Mesenchymal stem cell (in vitro differentiated cells and primary cell): ENCODE data around the gene BSND.

Source experiments
- DNase-seq: peaks from one replicate; pipeline ENCODE4 v3.0.0-alpha.2; 2013
- H2AFZ ChIP-seq: one replicate; pipeline ENCODE4 v1.6.1; 2013; ENCODE audit warnings: low read depth, mild to moderate bottlenecking, control low read depth, inconsistent platforms, low read length, moderate library complexity
- H2AK5ac ChIP-seq: 2 replicates; pipeline ENCODE4 v1.6.1; 2013; ENCODE audit warnings: low read length, moderate library complexity, mild to moderate bottlenecking, inconsistent platforms; ENCODE audit not compliant: severe bottlenecking
- H2BK120ac ChIP-seq: one replicate; pipeline ENCODE4 v1.6.1; 2013; ENCODE audit warnings: low read depth, mild to moderate bottlenecking, inconsistent platforms, low read length, moderate library complexity
- H2BK12ac ChIP-seq, 2 experiments: one replicate each; pipeline ENCODE4 v1.6.1; 2013; ENCODE audit warnings: inconsistent platforms in 2 of 2, low read length in 2 of 2, mild to moderate bottlenecking in 2 of 2, moderate library complexity in 2 of 2, control low read depth in 1 of 2
- H2BK15ac ChIP-seq: one replicate; pipeline ENCODE4 v1.6.1; 2013; ENCODE audit warnings: mild to moderate bottlenecking, low read depth, inconsistent platforms; ENCODE audit not compliant: poor library complexity, severe bottlenecking
- H2BK5ac ChIP-seq: 2 replicates; pipeline ENCODE4 v1.6.1; 2013; ENCODE audit warnings: low read depth, mild to moderate bottlenecking, low read length, control low read depth, inconsistent platforms; ENCODE audit not compliant: poor library complexity, severe bottlenecking
- H3K14ac ChIP-seq, 2 experiments: one replicate each; pipeline ENCODE4 v1.6.1; 2013; ENCODE audit warnings: inconsistent platforms in 2 of 2, low read length in 2 of 2, control low read depth in 1 of 2, mild to moderate bottlenecking in 1 of 2, moderate library complexity in 1 of 2
- H3K18ac ChIP-seq, 2 experiments: one replicate each; pipeline ENCODE4 v1.6.1; 2013; ENCODE audit warnings: inconsistent platforms in 2 of 2, low read length in 2 of 2, control low read depth in 1 of 2, low read depth in 1 of 2, mild to moderate bottlenecking in 1 of 2
- H3K23ac ChIP-seq, 2 experiments: one replicate each; pipeline ENCODE4 v1.6.1; 2013; ENCODE audit warnings: inconsistent platforms in 2 of 2, low read length in 2 of 2, mild to moderate bottlenecking in 2 of 2, moderate library complexity in 2 of 2, control low read depth in 1 of 2
- H3K27ac ChIP-seq: 2 replicates; pipeline ENCODE4 v1.5.1; 2013; ENCODE audit warnings: mild to moderate bottlenecking, moderate library complexity, low read length, control low read depth, inconsistent platforms; ENCODE audit not compliant: poor library complexity, severe bottlenecking
- H3K27me3 ChIP-seq, 2 experiments: 2 replicates each; pipeline versions ENCODE4 v1.6.1 to v1.7.0; 2013; ENCODE audit warnings: low read length in 2 of 2, mild to moderate bottlenecking in 2 of 2, moderate library complexity in 2 of 2, control low read depth in 1 of 2, inconsistent platforms in 1 of 2; ENCODE audit not compliant: control insufficient read depth in 1 of 2, insufficient read depth in 1 of 2
- H3K36me3 ChIP-seq, 2 experiments: 2 replicates each; pipeline versions ENCODE4 v1.6.1 to v1.7.0; 2013; ENCODE audit warnings: low read length in 2 of 2, control low read depth in 1 of 2, inconsistent platforms in 1 of 2, low read depth in 1 of 2, mild to moderate bottlenecking in 1 of 2; ENCODE audit not compliant: insufficient read depth in 2 of 2, control insufficient read depth in 1 of 2
- H3K4ac ChIP-seq, 2 experiments: one replicate each; pipeline ENCODE4 v1.6.1; 2013; ENCODE audit warnings: inconsistent platforms in 2 of 2, low read length in 2 of 2, mild to moderate bottlenecking in 2 of 2, moderate library complexity in 2 of 2, control low read depth in 1 of 2, low read depth in 1 of 2
- H3K4me1 ChIP-seq: 2 replicates; pipeline ENCODE4 v1.6.1; 2013; ENCODE audit warnings: low read depth, low read length, control low read depth; ENCODE audit not compliant: control insufficient read depth, insufficient read depth
- H3K4me2 ChIP-seq: 2 replicates; pipeline ENCODE4 v1.6.1; 2013; ENCODE audit warnings: low read length, mild to moderate bottlenecking, inconsistent platforms; ENCODE audit not compliant: poor library complexity, severe bottlenecking
- H3K4me3 ChIP-seq, 2 experiments: 2 replicates each; pipeline versions ENCODE4 v1.5.1 to v1.7.0; 2013; ENCODE audit warnings: low read length in 2 of 2, mild to moderate bottlenecking in 2 of 2, control low read depth in 1 of 2, low read depth in 1 of 2; ENCODE audit not compliant: insufficient read depth in 1 of 2
- H3K79me1 ChIP-seq: replicated peaks from 2 replicates; pipeline ENCODE4 v1.6.1; 2013; ENCODE audit warnings: mild to moderate bottlenecking, control low read depth, low read length, inconsistent platforms; ENCODE audit not compliant: poor library complexity, severe bottlenecking
- H3K9ac ChIP-seq: 2 replicates; pipeline ENCODE4 v1.7.0; 2013; ENCODE audit warnings: mild to moderate bottlenecking, low read length, moderate library complexity
- H3K9me3 ChIP-seq: 2 replicates; pipeline ENCODE4 v1.7.0; 2013; ENCODE audit warnings: mild to moderate bottlenecking, low read length; ENCODE audit not compliant: control insufficient read depth
- H4K8ac ChIP-seq: one replicate; pipeline ENCODE4 v1.6.1; 2013; ENCODE audit warnings: inconsistent platforms, mild to moderate bottlenecking, low read length, moderate library complexity
- H4K91ac ChIP-seq: one replicate; pipeline ENCODE4 v1.6.1; 2013; ENCODE audit warnings: mild to moderate bottlenecking, low read length, inconsistent platforms
- WGBS: methylation state at CpG from one replicate; pipeline ENCODE4 v1.1.7; 2013; ENCODE audit warnings: mixed read lengths; 5-methylcytosine and 5-hydroxymethylcytosine counted together

Gene BSND

DNA sequence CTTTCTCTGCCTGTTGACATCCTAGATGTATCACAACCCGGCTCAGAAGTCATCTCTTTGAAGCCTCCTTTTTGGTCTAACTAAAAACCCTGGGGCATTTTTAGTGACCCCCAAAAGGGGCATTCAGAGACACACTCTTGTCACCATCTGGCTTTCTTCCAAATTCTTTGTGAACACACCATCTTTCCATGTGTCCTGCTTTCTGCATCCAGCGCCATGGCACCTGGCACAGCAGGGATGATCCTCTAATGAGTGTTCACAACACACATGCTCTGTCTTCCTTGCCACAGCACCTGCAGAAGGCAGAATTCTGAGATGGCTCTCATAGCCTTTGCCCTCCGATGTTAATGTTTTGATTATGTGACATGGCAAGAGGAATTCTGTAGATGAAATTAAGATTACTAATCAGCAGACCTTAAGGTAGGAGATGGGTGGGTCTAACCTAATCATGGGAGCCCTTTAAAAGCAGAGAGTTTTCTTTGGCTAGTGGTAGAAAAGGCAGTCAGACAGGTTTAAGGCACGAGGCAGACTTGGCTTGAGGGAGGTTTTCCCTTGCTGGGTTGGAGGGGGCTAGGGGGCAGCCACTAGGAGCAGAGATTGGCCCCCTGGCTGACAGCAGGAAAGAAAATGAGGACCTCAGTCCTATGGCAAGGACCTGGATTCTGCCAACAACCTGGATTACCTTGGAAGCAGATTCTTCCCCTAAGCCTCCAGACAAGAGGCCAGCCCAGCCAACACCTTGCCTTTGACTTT lies 23.2 kb upstream of the BSND start:
- H3K27me3 ChIP-seq, result peaks cover 20 to 21% of the 10 kb centered on the region in 2 experiments
- H3K9ac ChIP-seq, result no peak overlapping the region
- no peak overlapping the region for H3K4me2 ChIP-seq
- no peak overlapping the region for H2AK5ac ChIP-seq
- DNase-seq, result no peak
- 87% methylated on average over 4 of the region's 4 CpGs for WGBS
- H2BK12ac ChIP-seq, result no peak overlapping the region
- H2AFZ ChIP-seq, result no peak overlapping the region
- H3K4ac ChIP-seq, result no peak overlapping the region
- H3K9me3 ChIP-seq, result no peaks in the 10 kb centered on the region
- no peak overlapping the region for H3K27ac ChIP-seq
- no peaks in the 10 kb centered on the region for H3K79me1 ChIP-seq
- H4K8ac ChIP-seq, result no peak overlapping the region
- no peak overlapping the region for H3K23ac ChIP-seq
- no peak overlapping the region for H3K14ac ChIP-seq
- no peak overlapping the region for H2BK120ac ChIP-seq
- H4K91ac ChIP-seq, result no peak overlapping the region
- H3K4me1 ChIP-seq, result peaks cover 14% of the 10 kb centered on the region
- H2BK5ac ChIP-seq, result no peak overlapping the region
- H2BK15ac ChIP-seq, result no peak overlapping the region
- H3K36me3 ChIP-seq, result no peaks in the 10 kb centered on the region
- H3K4me3 ChIP-seq, result no peak overlapping the region
- no peak overlapping the region for H3K18ac ChIP-seq

DNA sequence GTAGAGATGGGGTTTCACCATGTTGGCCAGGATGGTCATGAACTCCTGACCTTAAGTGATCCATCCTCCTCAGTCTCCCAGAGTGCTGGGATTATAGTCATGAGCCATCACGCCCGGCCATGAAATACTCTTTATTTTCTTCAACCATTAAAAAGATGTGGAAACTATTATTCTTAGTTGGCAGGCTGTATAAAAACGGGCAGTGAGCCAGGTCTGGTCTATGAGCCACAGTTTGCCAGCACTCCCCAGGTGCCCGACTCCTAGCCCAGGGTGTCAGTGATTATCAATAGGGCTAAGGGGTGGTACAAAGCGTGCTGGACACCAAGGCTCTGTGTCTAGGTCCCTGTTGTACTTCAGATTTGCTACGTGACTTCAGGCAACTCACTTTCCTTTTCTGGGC lies 22.0 kb upstream of the BSND start:
- Histone ChIP-seq H2BK12ac (no peak overlapping the region), H2BK5ac (no peak overlapping the region), H3K4me1 (peaks cover 13% of the 10 kb centered on the region), H3K23ac (no peak overlapping the region), H3K4me3 (no peak overlapping the region), H3K36me3 (no peaks in the 10 kb centered on the region), H2AFZ (no peak overlapping the region), H3K4me2 (no peak overlapping the region), H3K14ac (no peak overlapping the region), H3K9ac (no peak overlapping the region), H3K18ac (no peak overlapping the region), H4K8ac (no peak overlapping the region), H2AK5ac (no peak overlapping the region), H2BK120ac (no peak overlapping the region), H3K4ac (no peak overlapping the region), H3K9me3 (no peaks in the 10 kb centered on the region), H3K79me1 (no peaks in the 10 kb centered on the region), H3K27me3 (peaks cover 28 to 32% of the 10 kb centered on the region in 2 experiments), H2BK15ac (no peak overlapping the region), H4K91ac (no peak overlapping the region), H3K27ac (no peak overlapping the region)
- DNase-seq, result no peak
- 76% methylated on average over 4 of the region's 6 CpGs for WGBS

DNA sequence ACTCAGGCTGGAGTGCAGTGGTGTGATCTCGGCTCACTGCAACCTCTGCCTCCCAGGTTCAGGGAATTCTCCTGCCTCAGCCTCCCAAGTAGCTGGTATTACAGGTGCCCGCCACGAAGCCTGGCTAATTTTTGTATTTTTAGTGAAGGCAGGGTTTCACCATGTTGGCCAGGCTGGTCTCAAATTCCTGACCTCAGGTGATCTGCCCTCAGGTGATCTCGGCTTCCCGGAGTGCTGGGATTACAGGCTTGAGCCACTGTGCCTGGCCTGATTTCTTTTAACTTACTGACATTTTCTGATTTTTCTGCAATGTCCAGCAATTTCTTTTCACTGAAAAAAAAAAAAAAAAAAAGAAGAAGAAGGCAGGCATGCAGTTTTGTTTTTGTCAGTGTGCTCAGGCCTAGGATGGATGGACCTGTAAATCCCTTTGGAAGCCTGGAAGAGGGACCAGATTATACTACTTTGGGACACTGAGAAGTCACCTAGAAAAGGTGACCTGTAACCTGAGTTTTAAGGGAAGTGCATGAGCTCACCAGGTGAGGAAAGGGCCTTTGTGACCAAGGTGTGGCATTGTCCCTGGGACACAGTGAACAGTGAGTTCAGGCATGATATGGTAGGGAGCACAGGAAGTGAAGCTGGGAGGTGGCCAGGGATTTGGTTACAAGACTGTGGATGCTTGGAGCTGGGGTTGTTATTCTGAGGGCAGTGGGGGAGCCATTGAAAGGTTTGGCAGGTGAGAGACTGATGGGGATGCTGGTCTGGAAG lies 21.0 kb upstream of the BSND start:
- H2BK12ac ChIP-seq, result no peak overlapping the region
- H3K4me2 ChIP-seq, result no peak overlapping the region
- no peak overlapping the region for H3K23ac ChIP-seq
- H3K79me1 ChIP-seq, result no peaks in the 10 kb centered on the region
- H2BK5ac ChIP-seq, result no peak overlapping the region
- no peak overlapping the region for H3K27ac ChIP-seq
- H3K27me3 ChIP-seq, result peaks cover 38 to 42% of the 10 kb centered on the region in 2 experiments
- whole genome bisulfite sequencing, result 90% methylated on average over 5 of the region's 5 CpGs
- H2BK15ac ChIP-seq, result no peak overlapping the region
- H3K9ac ChIP-seq, result no peak overlapping the region
- H3K4ac ChIP-seq, result no peak overlapping the region
- H2AFZ ChIP-seq, result peak overlapping the region; percentile 3
- no peak overlapping the region for H2BK120ac ChIP-seq
- H3K4me1 ChIP-seq, result peaks cover 13% of the 10 kb centered on the region
- H3K4me3 ChIP-seq, result no peak overlapping the region
- H3K18ac ChIP-seq, result no peak overlapping the region
- no peak overlapping the region for H2AK5ac ChIP-seq
- no peak overlapping the region for H4K91ac ChIP-seq
- no peak overlapping the region for H3K14ac ChIP-seq
- no peak for DNase-seq
- H3K36me3 ChIP-seq, result no peaks in the 10 kb centered on the region
- no peak overlapping the region for H4K8ac ChIP-seq
- H3K9me3 ChIP-seq, result no peaks in the 10 kb centered on the region

DNA sequence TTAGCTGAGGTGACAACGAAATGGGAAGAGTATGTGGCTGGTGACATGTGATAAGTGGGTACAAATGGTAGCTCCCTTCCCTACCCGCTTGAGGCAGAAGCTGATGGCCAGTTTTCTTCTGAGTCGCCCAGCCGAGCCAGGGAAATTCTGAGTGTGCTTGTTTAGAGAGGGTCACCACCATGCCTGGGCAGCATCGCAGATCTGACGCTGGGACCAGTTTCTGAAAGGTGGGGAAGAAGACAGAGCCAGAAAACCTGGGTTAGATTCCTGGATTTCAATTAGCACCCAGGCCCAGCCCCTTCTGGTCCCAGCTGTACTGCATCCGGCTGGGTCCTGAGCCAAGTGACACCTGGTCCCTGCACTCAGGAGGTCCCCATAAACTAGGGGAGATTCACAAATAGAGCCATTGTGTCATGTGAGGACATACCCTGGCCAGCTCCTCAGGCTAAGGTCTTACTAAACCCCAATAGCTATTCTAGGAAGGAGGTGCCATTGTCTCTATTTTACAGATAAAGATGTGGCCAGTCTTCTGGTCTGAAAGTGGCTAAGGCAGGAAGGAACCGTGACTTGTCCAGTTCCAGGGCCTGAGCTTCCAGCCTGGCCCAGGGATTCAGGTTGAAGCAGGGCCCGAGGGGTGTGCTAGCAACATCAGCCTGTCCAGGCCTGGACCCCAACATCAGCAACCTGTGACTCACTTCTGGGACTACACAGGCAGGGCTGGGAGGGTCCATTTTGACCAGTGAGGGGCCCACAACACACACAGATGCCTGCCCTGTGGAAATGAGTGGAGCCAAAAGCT lies 20.0 kb upstream of the BSND start:
- Histone ChIP-seq H4K8ac (no peak overlapping the region), H3K18ac (no peak overlapping the region), H2AFZ (peak overlapping the region; percentile 3), H3K27ac (no peak overlapping the region), H3K4me2 (no peak overlapping the region), H3K4ac (no peak overlapping the region), H2BK15ac (no peak overlapping the region), H3K79me1 (no peaks in the 10 kb centered on the region), H3K9me3 (no peaks in the 10 kb centered on the region), H2BK120ac (no peak overlapping the region), H4K91ac (no peak overlapping the region), H3K4me1 (peaks cover 11% of the 10 kb centered on the region), H3K27me3 (peaks cover 42 to 49% of the 10 kb centered on the region in 2 experiments), H2BK12ac (no peak overlapping the region), H3K4me3 (no peak overlapping the region), H3K14ac (peak overlapping the region in 1 of 2 experiments; percentile 7), H3K23ac (no peak overlapping the region), H3K36me3 (no peaks in the 10 kb centered on the region), H2AK5ac (no peak overlapping the region), H3K9ac (no peak overlapping the region), H2BK5ac (no peak overlapping the region)
- 88% methylated on average over 9 of the region's 9 CpGs for WGBS
- DNase-seq, result no peak
